AG20443 (cell line): ENCODE measurements around the gene MYZAP.
"Not testable (repeated sequence)": the region's sequence is repeated elsewhere in the genome, so short reads cannot be mapped to it uniquely, and the experiment has no call there.

Source experiments
- DNase-seq: peaks from one replicate; pipeline ENCODE4 v3.0.0; 2012; ENCODE audit warnings: low spot score, mixed read lengths

Gene MYZAP

GRCh38 chr15:57592836-57593420 is 1.2 kb downstream of the MYZAP start:
- no peak for DNase-seq

DNA sequence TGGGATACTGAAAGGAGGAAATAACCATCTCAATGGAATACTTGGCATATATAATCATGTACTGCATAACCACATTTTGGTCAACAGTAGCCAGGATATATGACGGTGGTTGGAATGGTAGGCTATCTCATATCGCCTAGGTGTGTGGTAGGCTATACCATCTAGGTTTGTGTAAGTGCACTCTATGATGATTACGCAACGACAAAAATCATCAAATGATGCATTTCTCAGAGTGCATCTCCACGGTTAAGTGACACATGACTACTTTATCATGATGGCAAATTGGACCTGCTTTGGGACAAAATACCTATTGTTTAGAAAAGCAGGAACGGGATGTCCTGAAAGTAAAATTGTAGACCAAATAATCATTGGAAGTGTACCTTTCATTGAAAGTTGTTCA is 2.8 kb downstream of the MYZAP start:
- no peak for DNase-seq

- DNase-seq: no peak
Measured at GRCh38 chr15:57595011-57595866, 3.5 kb downstream of the MYZAP start.

GRCh38 chr15:57596301-57596855 is 4.7 kb downstream of the MYZAP start:
- no peak for DNase-seq

- DNase-seq: no peak
Measured at GRCh38 chr15:57596978-57597377, 5.3 kb downstream of the MYZAP start.

- no peak for DNase-seq
Measured at GRCh38 chr15:57597431-57597830, 5.7 kb downstream of the MYZAP start.

DNA sequence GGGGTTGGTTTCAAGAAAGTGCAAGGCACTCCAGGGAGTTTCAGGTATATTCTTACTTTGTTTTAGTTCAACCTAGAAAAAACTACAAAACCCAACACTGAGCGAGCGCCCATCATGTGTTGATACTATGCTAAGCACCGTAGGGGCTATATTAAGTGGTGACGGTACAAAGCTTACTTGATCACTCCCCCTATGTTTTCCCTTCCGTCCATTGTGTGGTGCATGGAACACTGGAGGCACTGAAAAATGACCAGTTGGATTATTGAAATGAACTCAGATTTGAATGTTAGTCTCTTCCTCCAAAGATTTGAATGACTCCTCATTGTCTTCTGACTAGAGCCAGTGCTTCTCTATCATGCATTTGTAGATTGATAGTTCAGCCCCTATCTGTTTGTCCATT is 6.6 kb downstream of the MYZAP start:
- DNase-seq: no peak

GRCh38 chr15:57599296-57599810 is 7.6 kb downstream of the MYZAP start:
- no peak for DNase-seq

DNA sequence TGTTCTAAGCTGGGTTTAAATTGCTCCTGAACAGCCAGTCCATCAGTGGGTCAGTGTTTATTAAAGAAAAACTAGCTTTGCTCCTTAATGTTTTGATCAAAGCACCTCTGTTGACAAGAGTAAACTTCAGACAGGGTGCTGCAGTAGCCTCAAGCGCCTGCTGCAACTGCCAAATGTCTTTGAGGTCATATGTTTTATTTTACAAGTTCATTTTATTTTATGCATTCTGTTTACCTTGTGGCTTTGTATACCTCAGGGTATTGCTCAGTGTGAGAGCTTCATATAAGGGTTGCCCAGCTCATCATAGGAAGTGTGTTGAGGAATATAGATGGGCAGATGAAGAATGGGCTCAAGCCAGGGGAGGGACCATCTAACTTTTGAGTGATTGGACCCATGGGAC is 8.5 kb downstream of the MYZAP start:
- DNase-seq: no peak

- no peak for DNase-seq
Measured at GRCh38 chr15:57604507-57604906, 12.8 kb downstream of the MYZAP start.

DNA sequence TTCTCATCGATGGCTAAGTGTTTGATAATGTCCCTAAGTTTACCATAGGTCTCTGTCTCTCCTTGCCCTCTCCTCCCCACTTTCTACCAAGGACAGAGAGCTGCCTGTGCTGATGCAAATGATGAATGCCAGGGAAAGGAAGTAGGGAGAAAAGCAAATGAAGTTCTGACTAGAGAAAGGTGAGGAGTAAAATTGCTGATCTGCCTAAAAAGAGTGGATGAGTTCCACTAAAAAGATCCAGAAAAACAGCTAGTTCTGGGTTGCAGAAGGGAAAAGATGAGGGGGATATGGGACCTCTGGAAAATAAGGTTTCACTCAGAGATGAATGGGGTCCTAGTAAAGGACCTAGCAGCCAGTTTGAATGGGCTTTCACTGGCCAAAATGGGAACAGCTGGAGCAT is 13.8 kb downstream of the MYZAP start:
- DNase-seq: no peak

DNA sequence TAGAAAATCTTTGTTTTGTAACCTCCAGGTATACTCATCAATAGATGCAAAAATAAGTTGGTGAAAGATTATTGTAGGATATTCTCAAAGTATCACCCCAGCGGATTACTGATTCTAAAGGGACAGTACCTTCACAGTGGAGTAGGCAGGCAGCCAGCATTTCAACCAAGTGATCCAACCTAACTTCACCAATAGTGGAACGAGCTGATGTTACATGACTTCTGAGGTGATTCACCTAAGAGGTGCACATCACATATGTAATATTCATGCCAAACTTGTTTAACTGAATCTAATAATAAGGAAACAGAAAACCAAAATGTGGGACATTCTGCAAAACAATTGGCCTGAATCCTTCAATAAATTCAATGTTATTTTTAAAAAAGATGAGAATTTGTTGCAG is 14.3 kb downstream of the MYZAP start:
- no peak for DNase-seq

DNA sequence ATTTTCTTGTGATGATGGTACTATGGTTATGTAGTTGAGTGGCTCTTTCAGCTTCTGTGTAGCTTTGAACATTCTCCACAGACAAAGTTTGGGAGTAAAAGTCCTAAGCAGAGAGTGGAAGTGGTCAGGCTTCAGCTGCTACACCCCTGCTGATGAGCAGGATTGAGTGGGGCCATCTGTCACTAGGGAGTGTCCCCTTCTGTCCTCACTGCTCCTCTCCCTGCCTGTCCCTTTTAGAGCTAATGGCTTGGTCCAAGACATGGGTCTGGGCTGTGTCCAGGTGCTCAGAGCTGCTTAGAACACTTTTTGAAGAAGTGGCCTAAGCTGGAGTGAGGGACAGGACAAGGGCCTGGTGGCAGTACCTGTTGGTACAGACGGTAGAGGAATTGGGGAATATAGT is 15.1 kb downstream of the MYZAP start:
- DNase-seq: no peak

DNA sequence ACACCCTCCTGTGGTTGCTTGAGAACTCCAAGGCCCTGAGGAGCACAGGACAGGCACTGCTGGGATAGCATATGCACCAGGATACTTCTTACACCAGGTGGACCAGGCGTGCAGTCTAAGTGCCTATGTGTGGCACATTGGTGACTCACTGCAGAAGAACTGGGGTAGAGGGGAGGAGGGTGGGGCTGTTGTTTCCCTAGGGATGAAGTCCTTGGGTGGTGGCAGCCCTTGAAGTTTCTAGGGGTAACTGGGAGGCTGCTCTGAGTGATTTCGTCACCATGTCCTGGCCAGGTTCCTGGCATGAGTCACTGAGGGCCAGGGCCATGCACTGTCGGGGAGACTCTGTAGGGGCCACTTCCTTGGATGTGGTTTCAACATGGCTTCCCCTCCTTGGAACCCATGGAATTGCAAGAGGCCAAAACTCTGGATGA is 15.9 kb downstream of the MYZAP start:
- DNase-seq: peak; percentile 51

- peak; percentile 78 for DNase-seq
Measured at GRCh38 chr15:57609805-57610529, 18.3 kb downstream of the MYZAP start.

- no peak for DNase-seq
Measured at GRCh38 chr15:57611123-57611522, 19.4 kb downstream of the MYZAP start.

GRCh38 chr15:57611938-57612337 is 20.2 kb downstream of the MYZAP start:
- DNase-seq: peak; percentile 55

DNA sequence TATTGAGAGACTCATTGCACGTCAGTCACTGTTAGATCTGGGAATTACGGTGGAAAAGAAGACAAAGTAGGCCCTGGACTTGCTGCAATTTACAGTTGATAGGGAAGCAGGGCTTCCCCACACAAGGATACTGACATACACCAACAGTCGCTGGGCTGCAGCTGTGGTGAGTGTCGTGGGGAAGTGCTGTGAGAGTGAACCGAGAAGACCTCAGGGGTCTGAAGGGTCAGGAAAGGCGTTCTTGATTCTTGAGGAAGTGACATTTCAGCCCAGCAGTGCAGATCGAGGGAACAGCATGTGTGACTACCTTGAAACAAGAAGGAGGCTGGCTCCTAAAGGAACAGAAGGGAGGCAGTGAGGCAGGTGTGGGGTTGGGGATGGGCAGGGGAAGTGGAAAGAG is 22.5 kb downstream of the MYZAP start:
- no peak for DNase-seq

- DNase-seq: not testable (repeated sequence)
Measured at GRCh38 chr15:57615951-57616496, 24.3 kb downstream of the MYZAP start.

DNA sequence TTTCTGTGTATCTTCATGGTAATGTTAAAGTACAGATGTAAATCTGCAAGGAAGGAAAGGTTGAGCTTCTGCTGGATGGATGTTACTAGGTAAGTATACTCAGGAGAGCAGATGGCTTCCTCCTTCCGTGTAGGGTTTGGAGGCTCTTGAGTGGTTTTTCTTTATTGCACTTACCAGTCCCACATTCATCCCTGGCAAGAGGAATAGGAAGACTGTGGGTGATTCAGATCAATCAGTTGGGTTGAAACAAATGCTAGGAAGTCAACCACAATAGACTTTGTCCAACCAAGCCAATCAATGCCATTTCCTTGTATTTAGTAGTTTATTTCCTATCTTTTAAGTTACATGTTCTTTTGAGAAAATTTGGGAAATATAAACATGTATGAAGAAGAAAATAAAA is 26.6 kb downstream of the MYZAP start:
- no peak for DNase-seq

DNA sequence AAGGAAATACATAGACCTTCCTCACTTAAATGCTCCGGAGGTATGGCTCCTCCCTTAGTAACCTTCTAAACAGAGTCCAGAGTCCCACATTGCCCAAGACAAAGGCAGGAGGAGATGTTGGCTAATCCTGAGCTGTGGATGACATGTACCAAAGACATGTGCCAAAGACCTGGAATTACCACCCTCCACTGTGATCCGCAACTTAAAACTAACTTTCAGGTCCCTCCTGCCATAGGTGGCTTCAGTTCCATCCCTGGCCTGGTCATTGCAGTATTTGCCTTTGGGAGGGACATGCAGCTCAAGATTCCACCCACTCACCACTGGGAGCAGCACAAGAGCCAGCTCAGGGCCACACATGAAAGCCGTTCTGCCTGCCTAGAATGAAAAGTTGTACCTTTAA is 28.0 kb downstream of the MYZAP start:
- DNase-seq: no peak

DNA sequence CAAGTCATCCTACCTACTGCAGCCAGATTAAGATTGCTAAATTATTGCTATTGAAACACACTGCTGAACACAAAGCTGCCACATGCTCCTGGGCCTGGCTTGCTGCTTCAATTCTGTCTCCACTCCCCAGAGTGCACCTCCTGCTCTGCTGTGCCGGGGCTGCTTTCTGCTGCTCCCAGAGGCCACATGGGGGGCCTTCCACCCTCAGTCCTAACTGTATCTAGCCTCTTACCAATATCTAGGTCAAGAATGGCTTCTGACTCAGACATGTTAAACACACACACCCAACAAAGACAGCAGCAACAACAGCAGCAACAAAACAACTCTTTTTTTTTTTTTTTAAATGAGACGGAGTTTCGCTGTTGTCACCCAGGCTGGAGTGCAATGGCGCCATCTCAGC is 33.0 kb downstream of the MYZAP start:
- no peak for DNase-seq
